MM.1S (cell line): ENCODE measurements around the gene MYOF.

Experiments used
- DNase-seq: peaks from one replicate; pipeline ENCODE4 v3.0.0-alpha.2; 2015
- H2AFZ ChIP-seq: fragments of 300-600 bp; sonication (generic); 2 replicates; pipeline ENCODE4 v1.6.0; 2016; ENCODE audit warnings: antibody characterized with exemption, low read length
- H3F3A ChIP-seq: fragments of 300-600 bp; sonication (generic); 2 replicates; pipeline ENCODE4 v1.6.1; 2016; ENCODE audit warnings: mild to moderate bottlenecking, antibody characterized with exemption, low read length, moderate library complexity, mixed read lengths; ENCODE audit not compliant: insufficient read depth
- H3K27ac ChIP-seq: fragments of 300-600 bp; sonication (generic); 2 replicates; pipeline ENCODE4 v1.5.1; 2016; ENCODE audit warnings: mild to moderate bottlenecking, low read length
- H3K27me3 ChIP-seq: fragments of 300-600 bp; sonication (generic); replicated peaks from 2 replicates; pipeline ENCODE4 v1.6.0; 2016; ENCODE audit warnings: low read length; ENCODE audit not compliant: insufficient read depth
- H3K36me3 ChIP-seq: fragments of 300-600 bp; sonication (generic); replicated peaks from 2 replicates; pipeline ENCODE4 v1.6.1; 2016; ENCODE audit warnings: mild to moderate bottlenecking, low read length, mixed read lengths; ENCODE audit not compliant: insufficient read depth
- H3K4me1 ChIP-seq: fragments of 300-600 bp; sonication (generic); 2 replicates; pipeline ENCODE4 v1.6.1; 2016; ENCODE audit warnings: low read length, mixed read lengths
- H3K4me2 ChIP-seq: fragments of 300-600 bp; sonication (generic); 2 replicates; pipeline ENCODE4 v1.6.0; 2016; ENCODE audit warnings: low read depth, low read length
- H3K4me3 ChIP-seq: fragments of 300-600 bp; sonication (generic); 2 replicates; pipeline ENCODE4 v1.5.1; 2016; ENCODE audit warnings: low read length, mixed read lengths
- H3K79me2 ChIP-seq: fragments of 300-600 bp; sonication (generic); 2 replicates; pipeline ENCODE4 v1.6.1; 2016; ENCODE audit warnings: mixed run types, low read length, mixed read lengths
- H3K9ac ChIP-seq: fragments of 300-600 bp; sonication (generic); 2 replicates; pipeline ENCODE4 v1.6.1; 2016; ENCODE audit warnings: low read length, mixed read lengths
- H3K9me2 ChIP-seq: fragments of 300-600 bp; sonication (generic); replicated peaks from 2 replicates; pipeline ENCODE4 v1.6.1; 2016; ENCODE audit warnings: mild to moderate bottlenecking, low read length, mixed read lengths; ENCODE audit not compliant: insufficient read depth
- H3K9me3 ChIP-seq: fragments of 300-600 bp; sonication (generic); replicated peaks from 2 replicates; pipeline ENCODE4 v1.6.1; 2016; ENCODE audit warnings: mild to moderate bottlenecking, low read length, mixed read lengths; ENCODE audit not compliant: insufficient read depth
- H4K20me1 ChIP-seq: fragments of 300-600 bp; sonication (generic); 2 replicates; pipeline ENCODE4 v1.6.1; 2016; ENCODE audit warnings: mild to moderate bottlenecking, low read length, moderate library complexity, mixed read lengths; ENCODE audit not compliant: insufficient read depth
- CTCF ChIP-seq: fragments of 300-600 bp; sonication (generic); IDR thresholded peaks from 2 replicates; pipeline ENCODE4 v1.5.1; 2016; ENCODE audit warnings: antibody characterized with exemption, low read length, mixed read lengths
- EZH2 ChIP-seq: fragments of 300-600 bp; sonication (generic); optimal IDR thresholded peaks from 2 replicates; pipeline ENCODE3; 2017; ENCODE audit warnings: low read depth, mild to moderate bottlenecking, antibody characterized with exemption, low read length, mixed read lengths
- EZH2phosphoT487 ChIP-seq: fragments of 300-600 bp; sonication (generic); IDR thresholded peaks from 2 replicates; pipeline ENCODE4 v1.6.1; 2018; ENCODE audit warnings: antibody characterized with exemption, low read length

Gene MYOF

GRCh38 chr10:93438613-93439253 lies 43.4 kb downstream of the MYOF start:
- H3K4me1 ChIP-seq, result no peaks in the 10 kb centered on the region
- no peaks in the 10 kb centered on the region for H3K79me2 ChIP-seq
- H3K27ac ChIP-seq, result no peak overlapping the region
- no peak overlapping the region for H2AFZ ChIP-seq
- H3K4me2 ChIP-seq, result no peak overlapping the region
- no peaks in the 10 kb centered on the region for H3K27me3 ChIP-seq
- no peaks in the 10 kb centered on the region for H3F3A ChIP-seq
- H3K36me3 ChIP-seq, result no peaks in the 10 kb centered on the region
- H3K4me3 ChIP-seq, result no peak overlapping the region
- no peak overlapping the region for H3K9ac ChIP-seq
- no peak for DNase-seq
- TF ChIP-seq EZH2 (no peak), CTCF (no peak), EZH2phosphoT487 (no peak)
- no peaks in the 10 kb centered on the region for H3K9me3 ChIP-seq
- H4K20me1 ChIP-seq, result no peaks in the 10 kb centered on the region
- H3K9me2 ChIP-seq, result no peaks in the 10 kb centered on the region

- H3K27me3 ChIP-seq, result no peaks in the 10 kb centered on the region
- no peak overlapping the region for H3K27ac ChIP-seq
- no peaks in the 10 kb centered on the region for H3K9me2 ChIP-seq
- DNase-seq, result no peak
- TF ChIP-seq EZH2 (no peak), CTCF (no peak), EZH2phosphoT487 (no peak)
- no peaks in the 10 kb centered on the region for H3K79me2 ChIP-seq
- H3K4me2 ChIP-seq, result no peak overlapping the region
- no peaks in the 10 kb centered on the region for H3K9me3 ChIP-seq
- H3K36me3 ChIP-seq, result no peaks in the 10 kb centered on the region
- no peaks in the 10 kb centered on the region for H3K4me1 ChIP-seq
- no peaks in the 10 kb centered on the region for H4K20me1 ChIP-seq
- no peaks in the 10 kb centered on the region for H3F3A ChIP-seq
- no peak overlapping the region for H3K9ac ChIP-seq
- H2AFZ ChIP-seq, result no peak overlapping the region
- no peak overlapping the region for H3K4me3 ChIP-seq
Measured at GRCh38 chr10:93437946-93438612, 44.1 kb downstream of the MYOF start.

GRCh38 chr10:93437086-93437945 lies 44.8 kb downstream of the MYOF start:
- no peaks in the 10 kb centered on the region for H3K27me3 ChIP-seq
- no peaks in the 10 kb centered on the region for H3K79me2 ChIP-seq
- no peak overlapping the region for H3K27ac ChIP-seq
- no peak overlapping the region for H3K9ac ChIP-seq
- no peaks in the 10 kb centered on the region for H3K4me1 ChIP-seq
- no peak overlapping the region for H3K4me3 ChIP-seq
- no peaks in the 10 kb centered on the region for H3K9me2 ChIP-seq
- H4K20me1 ChIP-seq, result no peaks in the 10 kb centered on the region
- DNase-seq, result no peak
- no peaks in the 10 kb centered on the region for H3K36me3 ChIP-seq
- H3F3A ChIP-seq, result no peaks in the 10 kb centered on the region
- no peak for TF ChIP-seq EZH2
- no peak for TF ChIP-seq CTCF
- TF ChIP-seq EZH2phosphoT487, result no peak
- no peaks in the 10 kb centered on the region for H3K9me3 ChIP-seq
- no peak overlapping the region for H3K4me2 ChIP-seq
- no peak overlapping the region for H2AFZ ChIP-seq
